Endothelial cell of umbilical vein (primary cell): ENCODE results near the gene TBC1D14. TPM values are rescaled to one million over a fixed set of nuclear protein-coding genes. Genes with fewer than 3 reads are reported as not detected.

Experiments used
- BruUV-seq: library from RNA; stranded (reverse); fragments of 400-500 nt; replicated peaks from 2 replicates; lab custom pipeline; 2021; lab: Mats Ljungman, UMichigan
- CTCF ChIA-PET: fragments of 300-600, 350-600 bp; sonication (Branson Sonifier 250); formaldehyde crosslinking; loops from one replicate; lab custom pipeline; 2021; ENCODE audit warnings: antibody characterized with exemption, inconsistent platforms; lab: Charles Lee
- POLR2A ChIA-PET: fragments of 300-600, 350-600 bp; sonication (Branson Sonifier 250); formaldehyde crosslinking; loops from one replicate; lab custom pipeline; 2021; ENCODE audit warnings: antibody characterized with exemption, inconsistent platforms; lab: Charles Lee
- DNase-seq: peaks from one replicate; pipeline ENCODE4 v3.0.0-alpha.2; 2011; ENCODE audit warnings: low read depth, low spot score
- FAIRE-seq: peaks from 2 replicates; lab custom pipeline; 2011; peaks lifted over from hg19 to GRCh38; lab: Jason Lieb, UNC
- H2AFZ ChIP-seq: 2 replicates; pipeline ENCODE4 v1.6.0; 2012; ENCODE audit warnings: low read depth, low read length, control low read depth, inconsistent platforms
- H3K27ac ChIP-seq: 2 replicates; pipeline ENCODE4 v1.5.1; 2011; ENCODE audit warnings: low read depth, mild to moderate bottlenecking, control low read depth, low read length, moderate library complexity; ENCODE audit not compliant: insufficient read depth
- H3K27me3 ChIP-seq, 2 experiments: 2 replicates each; pipeline versions ENCODE4 v1.6.0 to v1.6.1; 2011; ENCODE audit warnings: low read length in 2 of 2, mixed read lengths in 1 of 2; ENCODE audit not compliant: control insufficient read depth in 2 of 2, insufficient read depth in 2 of 2
- H3K36me3 ChIP-seq, 2 experiments: 2 replicates in 1 of 2; 3 replicates in 1 of 2; pipeline ENCODE4 v1.5.1; 2011; ENCODE audit warnings: low read length in 2 of 2, mild to moderate bottlenecking in 1 of 2, moderate library complexity in 1 of 2; ENCODE audit not compliant: control insufficient read depth in 2 of 2, insufficient read depth in 2 of 2; ENCODE audit errors: extremely low read depth in 1 of 2
- H3K4me1 ChIP-seq: 3 replicates; pipeline ENCODE4 v1.5.1; 2011; ENCODE audit warnings: mild to moderate bottlenecking, low read length; ENCODE audit not compliant: control insufficient read depth, insufficient read depth; ENCODE audit errors: extremely low read depth
- H3K4me2 ChIP-seq: 2 replicates; pipeline ENCODE4 v1.6.1; 2011; ENCODE audit warnings: low read length, control low read depth, mixed read lengths; ENCODE audit not compliant: insufficient read depth
- H3K4me3 ChIP-seq, 3 experiments: fragments of 200-600 bp in 1 of 3; sonication (generic), shearing (Covaris generic) in 1 of 3; replicated peaks in 1 of 3; 2 replicates each; pipeline ENCODE4 v1.5.1; 2011 to 2016; ENCODE audit warnings: control low read depth in 3 of 3, low read length in 3 of 3, mild to moderate bottlenecking in 2 of 3, inconsistent platforms in 1 of 3, low read depth in 1 of 3, moderate library complexity in 1 of 3; ENCODE audit not compliant: insufficient read depth in 1 of 3
- H3K79me2 ChIP-seq: 2 replicates; pipeline ENCODE4 v1.6.0; 2012; ENCODE audit warnings: low read length, inconsistent platforms; ENCODE audit not compliant: control insufficient read depth, insufficient read depth
- H3K9ac ChIP-seq: replicated peaks from 2 replicates; pipeline ENCODE3; 2011; ENCODE audit warnings: low read length, control low read depth; ENCODE audit not compliant: insufficient read depth; ENCODE audit errors: extremely low read depth
- H3K9me1 ChIP-seq: replicated peaks from 3 replicates; pipeline ENCODE4 v1.6.0; 2011; ENCODE audit warnings: mild to moderate bottlenecking, low read length; ENCODE audit not compliant: control insufficient read depth, insufficient read depth; ENCODE audit errors: extremely low read depth
- H3K9me3 ChIP-seq: replicated peaks from 2 replicates; pipeline ENCODE4 v1.5.1; 2012; ENCODE audit warnings: low read length, inconsistent platforms; ENCODE audit not compliant: control insufficient read depth, insufficient read depth
- H4K20me1 ChIP-seq: replicated peaks from 2 replicates; pipeline ENCODE3; 2011; ENCODE audit warnings: mild to moderate bottlenecking, low read length; ENCODE audit not compliant: control insufficient read depth, insufficient read depth; ENCODE audit errors: extremely low read depth
- CTCF ChIP-seq, 2 donors: IDR thresholded peaks; 1 replicate in 1 of 2; 2 replicates in 1 of 2; pipeline ENCODE4 v1.5.1; 2011; ENCODE audit warnings: low read length in 2 of 2, mild to moderate bottlenecking in 2 of 2, moderate library complexity in 2 of 2, control low read depth in 1 of 2, inconsistent platforms in 1 of 2, low read depth in 1 of 2; ENCODE audit not compliant: insufficient read depth in 1 of 2; ENCODE audit errors: extremely low read depth in 1 of 2
- EZH2 ChIP-seq: IDR thresholded peaks from 2 replicates; pipeline ENCODE4 v1.6.1; 2012; ENCODE audit warnings: borderline replicate concordance, low read depth, mild to moderate bottlenecking, moderate library complexity, low read length, inconsistent platforms; ENCODE audit not compliant: severe bottlenecking
- FOS ChIP-seq: IDR thresholded peaks from 2 replicates; pipeline ENCODE4 v1.6.1; 2011; ENCODE audit warnings: mild to moderate bottlenecking, low read length, moderate library complexity, borderline replicate concordance; ENCODE audit not compliant: insufficient read depth
- GATA2 ChIP-seq: IDR thresholded peaks from 2 replicates; pipeline ENCODE4 v1.7.0; 2011; ENCODE audit warnings: low read depth, mild to moderate bottlenecking, moderate library complexity, mixed read lengths, low read length; ENCODE audit not compliant: insufficient read length, insufficient read depth
- JUN ChIP-seq: IDR thresholded peaks from 2 replicates; pipeline ENCODE4 v1.6.1; 2011; ENCODE audit warnings: borderline replicate concordance, low read depth; ENCODE audit not compliant: insufficient read length, insufficient read depth
- MAX ChIP-seq: IDR thresholded peaks from 2 replicates; pipeline ENCODE4 v1.6.1; 2011; ENCODE audit not compliant: insufficient read depth, insufficient read length
- MYC ChIP-seq: IDR thresholded peaks from one replicate; pipeline ENCODE4 v1.6.1; 2011; ENCODE audit warnings: mild to moderate bottlenecking, low read depth, low read length
- POLR2A ChIP-seq: IDR thresholded peaks from 2 replicates; pipeline ENCODE4 v1.6.1; 2012; ENCODE audit warnings: low read depth, mild to moderate bottlenecking, control low read depth, low read length
- POLR2AphosphoS5 ChIP-seq: IDR thresholded peaks from 2 replicates; pipeline ENCODE4 v1.6.1; 2012; ENCODE audit warnings: low read depth, mild to moderate bottlenecking, control low read depth, low read length, moderate library complexity; ENCODE audit not compliant: insufficient read depth
- dilution Hi-C: fragments of 300-500 bp; cut with MboI; formaldehyde crosslinking; loops from one replicate; pipeline ENCODE4 v1.15.0; 2019; ENCODE audit warnings: low sequenced_read_pairs; ENCODE audit not compliant: extremely low pct_ligation_motif_present
- intact Hi-C: fragments of 100-400 bp; cut with micrococcal nuclease; formaldehyde crosslinking; loops from one replicate; pipeline ENCODE4 v1.10.0; 2022
- polyA plus RNA-seq, 4 experiments: library from polyadenylated mRNA; depleted of rRNA in 3 of 4; stranded (reverse) in 3 of 4; unstranded in 1 of 4; fragments of >200 nt; gene quantifications; 2 replicates each; pipeline versions ENCODE4 v1.2.1 to v1.2.3, GENCODE V29; 2011 to 2012; ENCODE audit warnings: missing spikeins in 1 of 4
- total RNA-seq: library from RNA; stranded (reverse); gene quantifications from 2 replicates; pipeline ENCODE4 v1.2.3, GENCODE V29; 2021

TBC1D14 gene
- total and polyA plus RNA-seq, 2 donors (not counting 3 experiments of a cell fraction or from before 2014, with no cell fraction given): 23.7 to 24.8 TPM

- BruUV-seq: no TSS peak
- dilution Hi-C loops: no loop called here
Measured at GRCh38 chr4:6957148-6957520, 47.5 kb downstream of the TBC1D14 start.

More at GRCh38 chr4:6957148-6957520, 47.5 kb downstream of the TBC1D14 start:
- intact Hi-C loops: no loop called here
- H3K4me1 ChIP-seq: no peaks in the 10 kb centered on the region
- no peak for DNase-seq
- no peaks in the 10 kb centered on the region for H3K27me3 ChIP-seq
- no peaks in the 10 kb centered on the region for H3K36me3 ChIP-seq
- H3K79me2 ChIP-seq: no peaks in the 10 kb centered on the region
- POLR2A ChIA-PET: no interaction called here
- H3K9ac ChIP-seq: no peak overlapping the region
- CTCF ChIA-PET: interaction anchor here (2.0 kb wide), 1 partner anchor 9 kb away, joined by 6 read pairs; no protein-coding TSS in a partner anchor
- TF ChIP-seq POLR2AphosphoS5 (no peak), EZH2 (no peak), CTCF (IDR thresholded peaks at IDR 0.05; ENCODE audit: extremely low read depth in 1 of 2, insufficient read depth in 1 of 2, low read depth in 1 of 2, low read length in 2 of 2) (no peak), JUN (no peak), GATA2 (no peak), MAX (no peak), MYC (no peak), POLR2A (no peak), FOS (no peak)
- no peak overlapping the region for H3K4me3 ChIP-seq
- H3K9me3 ChIP-seq: no peaks in the 10 kb centered on the region
- no peak overlapping the region for H3K4me2 ChIP-seq
- no peak overlapping the region for H2AFZ ChIP-seq
- H3K9me1 ChIP-seq: no peaks in the 10 kb centered on the region
- H4K20me1 ChIP-seq: no peaks in the 10 kb centered on the region
- H3K27ac ChIP-seq: no peak overlapping the region
- no peak for FAIRE-seq
